Psoas muscle (tissue), 8 donors: Measurements from ENCODE around the gene KNDC1. TPM values are rescaled to one million over a fixed set of nuclear protein-coding genes. Genes with fewer than 3 reads are reported as not detected.

Source experiments
- ATAC-seq, 4 donors: fragments of 200-7000 bp; cut with Tn5 transposase; one replicate each; pipeline ENCODE4 v1.9.1; 2020; ENCODE audit warnings: moderate library complexity in 3 of 4, mild to moderate bottlenecking in 2 of 4
- DNase-seq, 2 donors: peaks; one replicate each; pipeline ENCODE4 v3.0.0-alpha.2; 2020
- H3K27ac ChIP-seq: fragments of 200-600 bp; one replicate; pipeline ENCODE4 v1.8.0; 2022
- H3K27me3 ChIP-seq, 3 donors: fragments of 200-600 bp in 1 of 3; one replicate each; pipeline versions ENCODE4 v1.6.1 to v1.8.0; 2013 to 2022; ENCODE audit warnings: low read length in 2 of 3, mild to moderate bottlenecking in 2 of 3, moderate library complexity in 1 of 3; ENCODE audit not compliant: insufficient read depth in 3 of 3
- H3K36me3 ChIP-seq, 2 donors: fragments of 200-600 bp in 1 of 2; one replicate each; pipeline versions ENCODE4 v1.6.1 to v1.8.0; 2013 to 2022; ENCODE audit warnings: low read depth in 1 of 2, mild to moderate bottlenecking in 1 of 2, moderate library complexity in 1 of 2; ENCODE audit not compliant: insufficient read depth in 1 of 2
- H3K4me1 ChIP-seq: fragments of 200-600 bp; one replicate; pipeline ENCODE4 v1.8.0; 2022
- H3K4me3 ChIP-seq: fragments of 200-600 bp; one replicate; pipeline ENCODE4 v1.8.0; 2022; ENCODE audit warnings: mild to moderate bottlenecking
- H3K9me3 ChIP-seq: fragments of 200-600 bp; one replicate; pipeline ENCODE4 v1.8.0; 2022
- WGBS, 3 donors: extraction: QIAGEN DNeasy Blood & Tissue Kit; methylation state at CpG; one replicate each; pipeline versions ENCODE4 v1.1.6 to v1.1.7; 2013; 5-methylcytosine and 5-hydroxymethylcytosine counted together
- intact Hi-C, 2 donors: fragments of 100-400 bp; cut with DNase I; formaldehyde crosslinking; loops; one replicate each; pipeline versions ENCODE4 v1.11.0 to v1.14.2; 2022
- polyA plus RNA-seq, 3 donors: library from polyadenylated mRNA; stranded (reverse); fragments of 200-250 nt; gene quantifications; one replicate each; pipeline ENCODE4 v1.2.3, GENCODE V29; 2013
- total RNA-seq, 4 donors: library from RNA; stranded (reverse); fragmentation: NEBNext Ultra II Directional in 2 of 4; extraction: Animal tissue kit (Norgen Biotek cat#: 25700) in 2 of 4; gene quantifications; one replicate each; pipeline versions ENCODE4 v1.2.1 to v1.2.4, GENCODE V29; 2021 to 2023
- TF ChIP-seq, protein P1 (sequence below): fragments of 200-600 bp; IDR thresholded peaks from one replicate; pipeline ENCODE4 v1.8.0; 2022; ENCODE audit warnings: antibody characterized with exemption
- donor health status: healthy with polysubstance abuse.
- donor health status: DM: no; HTN: no; CAD: no; lungs with moderate emphysema.
- donor health status: Bipolar disorder and iron deficiency.
- donor health status: healthy.
- donor health status: DM: yes; HTN: yes; CAD: no.
- donor health status: DM: no; HTN: no; CAD: no.
- donor health status: DM: no; HTN: no; CAD: no.
- donor health status: DM: yes; HTN: yes; CAD: no.

The KNDC1 gene
- total and polyA plus RNA-seq, 7 donors: under 0.01 to 0.10 (median 0.01) TPM; not detected in 4

DNA sequence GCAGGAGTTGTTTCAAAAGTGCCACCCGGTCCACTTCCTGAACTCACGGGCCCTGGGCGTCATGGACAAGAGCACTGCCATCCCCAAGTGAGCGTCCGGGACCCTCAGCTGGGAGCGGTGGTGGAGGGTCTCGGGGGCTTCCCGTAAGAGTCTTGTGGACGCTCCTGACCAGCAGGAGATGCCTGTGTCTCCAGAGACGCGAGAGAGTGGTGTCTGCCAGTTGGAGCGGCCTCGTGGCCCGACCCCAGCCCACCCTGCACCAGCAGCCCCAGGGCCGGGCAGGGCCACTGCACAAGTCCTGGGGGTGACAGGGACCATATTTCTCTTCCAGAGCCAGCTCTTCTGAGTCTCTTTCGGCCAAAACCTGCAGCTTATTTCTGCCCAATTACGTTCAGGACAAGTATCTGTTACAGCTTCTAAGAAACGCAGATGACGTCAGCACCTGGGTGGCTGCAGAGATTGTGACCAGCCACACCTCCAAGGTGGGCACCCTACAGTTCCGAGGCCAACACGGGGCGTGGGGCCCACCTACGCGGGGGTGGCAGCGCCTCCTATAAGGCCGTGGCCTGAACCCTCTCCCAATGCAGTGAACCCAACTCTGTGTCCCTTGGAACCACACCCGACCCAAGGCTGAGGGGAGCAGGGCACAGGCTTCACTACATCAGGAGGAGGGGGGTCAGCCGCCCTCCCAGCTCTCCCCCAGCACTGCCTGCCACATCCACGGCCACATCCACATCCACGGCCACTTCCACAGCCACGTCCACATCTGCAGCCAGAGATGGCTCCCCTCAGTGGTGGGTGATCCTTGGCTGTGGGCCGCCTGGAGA lies 53.8 kb downstream of the KNDC1 start:
- no peak overlapping the region for H3K4me3 ChIP-seq
- 78 to 83% (median 80%) methylated on average over 31 to 32 of the region's 32 CpGs for WGBS, 3 donors
- no peaks in the 10 kb centered on the region for H3K36me3 ChIP-seq
- TF ChIP-seq, protein P1, sequence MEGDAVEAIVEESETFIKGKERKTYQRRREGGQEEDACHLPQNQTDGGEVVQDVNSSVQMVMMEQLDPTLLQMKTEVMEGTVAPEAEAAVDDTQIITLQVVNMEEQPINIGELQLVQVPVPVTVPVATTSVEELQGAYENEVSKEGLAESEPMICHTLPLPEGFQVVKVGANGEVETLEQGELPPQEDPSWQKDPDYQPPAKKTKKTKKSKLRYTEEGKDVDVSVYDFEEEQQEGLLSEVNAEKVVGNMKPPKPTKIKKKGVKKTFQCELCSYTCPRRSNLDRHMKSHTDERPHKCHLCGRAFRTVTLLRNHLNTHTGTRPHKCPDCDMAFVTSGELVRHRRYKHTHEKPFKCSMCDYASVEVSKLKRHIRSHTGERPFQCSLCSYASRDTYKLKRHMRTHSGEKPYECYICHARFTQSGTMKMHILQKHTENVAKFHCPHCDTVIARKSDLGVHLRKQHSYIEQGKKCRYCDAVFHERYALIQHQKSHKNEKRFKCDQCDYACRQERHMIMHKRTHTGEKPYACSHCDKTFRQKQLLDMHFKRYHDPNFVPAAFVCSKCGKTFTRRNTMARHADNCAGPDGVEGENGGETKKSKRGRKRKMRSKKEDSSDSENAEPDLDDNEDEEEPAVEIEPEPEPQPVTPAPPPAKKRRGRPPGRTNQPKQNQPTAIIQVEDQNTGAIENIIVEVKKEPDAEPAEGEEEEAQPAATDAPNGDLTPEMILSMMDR: no peak
- H3K9me3 ChIP-seq: no peaks in the 10 kb centered on the region
- intact Hi-C loops: no loop called here
- H3K27me3 ChIP-seq: peaks cover 0 to 26% (median 8%) of the 10 kb centered on the region in 3 donors
- H3K27ac ChIP-seq: no peak overlapping the region
- ATAC-seq (no peak), DNase-seq (peak; percentile 5 to 23)
- no peaks in the 10 kb centered on the region for H3K4me1 ChIP-seq

DNA sequence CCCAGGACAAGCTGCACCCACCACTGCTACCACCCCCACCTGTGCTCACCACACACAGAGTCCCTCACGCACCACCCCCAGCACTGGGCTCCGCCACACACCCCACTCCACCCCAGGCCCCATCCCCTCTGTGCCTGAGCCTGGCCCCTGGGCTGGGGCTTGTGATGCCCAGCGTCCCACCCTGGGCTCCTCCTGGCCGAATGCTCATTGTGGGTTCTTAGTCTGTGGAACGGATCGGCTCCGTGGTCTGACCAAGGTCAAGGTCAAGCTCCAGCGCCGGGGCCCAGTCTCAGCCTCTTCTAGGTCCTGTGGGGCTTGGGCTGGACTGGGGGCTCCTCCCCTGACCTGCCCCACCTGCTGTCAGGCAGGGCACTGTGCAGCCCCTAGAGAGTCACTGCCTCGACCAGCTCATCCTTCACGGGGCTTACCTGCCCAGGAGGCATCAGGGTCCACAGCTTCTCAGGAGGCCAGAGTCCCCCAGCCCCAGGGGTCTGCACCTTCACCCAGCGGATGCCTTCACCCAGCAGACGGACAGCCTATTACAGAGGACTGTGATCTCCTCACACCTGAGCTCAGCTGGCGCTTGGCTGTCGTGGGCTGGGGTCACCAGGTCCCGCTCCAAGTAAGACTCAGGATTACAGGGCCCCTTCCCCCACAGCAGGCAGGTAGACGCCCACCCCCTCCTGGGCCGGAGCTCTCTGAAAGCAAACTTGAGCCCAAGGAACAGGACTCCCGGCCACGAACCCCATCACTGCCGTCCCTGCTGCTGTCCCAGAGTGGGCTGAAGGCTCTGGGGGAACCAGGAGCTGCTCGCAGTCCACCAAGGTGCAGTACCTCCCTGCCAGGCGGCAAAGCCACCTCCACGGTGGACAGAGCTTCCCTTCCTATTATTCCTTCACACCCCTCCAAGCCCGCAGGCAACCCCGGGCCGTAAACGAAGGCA lies 54.7 kb downstream of the KNDC1 start:
- no peak for ATAC-seq
- H3K27ac ChIP-seq: no peak overlapping the region
- intact Hi-C loops: no loop called here
- H3K9me3 ChIP-seq: no peaks in the 10 kb centered on the region
- no peaks in the 10 kb centered on the region for H3K36me3 ChIP-seq
- 71 to 75% (median 74%) methylated on average over 26 to 28 of the region's 28 CpGs for WGBS, 3 donors
- DNase-seq: peak in 1 of 2 donors; percentile 33
- peaks cover 0 to 34% (median 13%) of the 10 kb centered on the region in 3 donors for H3K27me3 ChIP-seq
- TF ChIP-seq, protein P1: no peak
- no peaks in the 10 kb centered on the region for H3K4me1 ChIP-seq
- H3K4me3 ChIP-seq: no peak overlapping the region

DNA sequence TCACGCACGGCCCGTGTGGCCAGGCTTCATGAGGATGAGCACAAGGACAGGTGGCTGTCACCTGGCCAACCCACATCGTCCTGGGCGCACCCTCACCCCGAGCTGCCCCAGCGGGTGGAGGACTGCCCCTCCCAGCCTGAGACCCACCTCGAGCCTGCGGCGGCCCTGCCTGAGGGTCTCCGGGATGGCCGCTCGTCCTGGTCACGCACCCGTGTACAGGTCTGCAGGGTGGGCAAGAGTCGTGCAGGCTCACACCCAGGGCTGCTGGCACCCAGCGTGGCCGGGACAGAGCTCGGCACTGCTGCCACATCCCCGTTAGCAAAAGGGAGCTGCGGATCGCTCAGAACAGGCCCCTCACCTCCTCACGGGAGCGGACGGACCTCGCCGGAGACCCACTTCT lies 55.6 kb downstream of the KNDC1 start:
- TF ChIP-seq, protein P1: no peak
- peaks cover 0 to 37% (median 15%) of the 10 kb centered on the region in 3 donors for H3K27me3 ChIP-seq
- H3K36me3 ChIP-seq: no peaks in the 10 kb centered on the region
- ATAC-seq (no peak), DNase-seq (peak in 1 of 2 donors; percentile 38)
- intact Hi-C loops: no loop called here
- H3K9me3 ChIP-seq: no peaks in the 10 kb centered on the region
- 86 to 90% (median 86%) methylated on average over 26 to 27 of the region's 27 CpGs for WGBS, 3 donors
- no peak overlapping the region for H3K27ac ChIP-seq
- H3K4me1 ChIP-seq: no peaks in the 10 kb centered on the region
- no peak overlapping the region for H3K4me3 ChIP-seq

DNA sequence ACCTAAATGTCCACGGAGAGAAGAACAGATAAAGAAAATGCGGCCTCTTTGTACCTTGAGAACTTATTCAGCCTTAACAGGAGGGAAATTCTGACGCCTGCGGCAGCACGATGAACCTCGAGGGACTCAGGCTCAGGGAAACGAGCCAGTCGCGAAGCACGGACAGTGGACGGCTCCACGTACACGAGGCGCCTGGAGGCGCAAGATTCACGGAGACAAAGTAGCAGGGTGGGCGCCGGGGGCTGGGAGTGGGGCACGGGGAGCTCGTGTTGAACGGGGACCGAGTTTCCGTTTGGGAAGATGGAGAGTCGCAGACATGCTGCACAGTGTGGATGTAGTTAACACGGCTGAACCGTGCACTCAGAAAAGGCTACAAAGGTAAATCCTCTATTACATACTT lies 56.8 kb downstream of the KNDC1 start:
- intact Hi-C loops: no loop called here
- Histone ChIP-seq H3K27me3 (peaks cover 0 to 45% (median 15%) of the 10 kb centered on the region in 3 donors), H3K4me3 (no peak overlapping the region), H3K4me1 (no peaks in the 10 kb centered on the region), H3K9me3 (no peaks in the 10 kb centered on the region), H3K36me3 (no peaks in the 10 kb centered on the region), H3K27ac (no peak overlapping the region)
- no peak for ATAC-seq
- TF ChIP-seq, protein P1: no peak
- peak in 1 of 2 donors; percentile 41 for DNase-seq
- 64 to 66% (median 64%) methylated on average over 26 of the region's 26 CpGs for WGBS, 3 donors
